HS-27A (cell line): ENCODE data around the gene CYB5R2.
"Not testable (repeated sequence)": the region's sequence is repeated elsewhere in the genome, so short reads cannot be mapped to it uniquely, and the experiment has no call there.

Experiments
- DNase-seq: peaks from one replicate; pipeline ENCODE4 v3.0.0-alpha.2; 2012; ENCODE audit warnings: low read depth, missing footprints

Gene CYB5R2

GRCh38 chr11:7668911-7669310 is 4.4 kb downstream of the CYB5R2 start:
- DNase-seq: no peak

- DNase-seq: no peak
Measured at GRCh38 chr11:7668464-7668863, 4.8 kb downstream of the CYB5R2 start.

DNA sequence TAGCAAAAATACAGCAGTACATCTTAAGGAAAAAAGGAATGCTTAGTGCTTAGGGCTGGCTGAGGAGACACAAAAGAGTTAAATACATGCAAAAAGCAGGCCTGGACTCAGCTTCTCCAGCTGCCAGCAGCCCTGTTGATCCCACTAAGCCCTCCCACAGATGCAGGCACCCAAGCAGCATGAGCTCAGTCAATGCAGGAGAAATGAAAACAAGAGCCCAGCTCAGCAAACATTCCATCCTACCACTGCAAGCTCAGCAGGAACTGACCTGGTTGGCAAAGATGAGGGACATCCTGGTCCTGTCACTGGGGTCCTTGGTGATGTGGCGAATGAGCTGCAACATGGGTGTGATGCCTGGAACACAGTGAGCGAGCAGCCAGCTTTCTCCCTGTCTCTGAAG is 5.8 kb downstream of the CYB5R2 start:
- DNase-seq: no peak

- DNase-seq: no peak
Measured at GRCh38 chr11:7666292-7666866, 6.9 kb downstream of the CYB5R2 start.

DNA sequence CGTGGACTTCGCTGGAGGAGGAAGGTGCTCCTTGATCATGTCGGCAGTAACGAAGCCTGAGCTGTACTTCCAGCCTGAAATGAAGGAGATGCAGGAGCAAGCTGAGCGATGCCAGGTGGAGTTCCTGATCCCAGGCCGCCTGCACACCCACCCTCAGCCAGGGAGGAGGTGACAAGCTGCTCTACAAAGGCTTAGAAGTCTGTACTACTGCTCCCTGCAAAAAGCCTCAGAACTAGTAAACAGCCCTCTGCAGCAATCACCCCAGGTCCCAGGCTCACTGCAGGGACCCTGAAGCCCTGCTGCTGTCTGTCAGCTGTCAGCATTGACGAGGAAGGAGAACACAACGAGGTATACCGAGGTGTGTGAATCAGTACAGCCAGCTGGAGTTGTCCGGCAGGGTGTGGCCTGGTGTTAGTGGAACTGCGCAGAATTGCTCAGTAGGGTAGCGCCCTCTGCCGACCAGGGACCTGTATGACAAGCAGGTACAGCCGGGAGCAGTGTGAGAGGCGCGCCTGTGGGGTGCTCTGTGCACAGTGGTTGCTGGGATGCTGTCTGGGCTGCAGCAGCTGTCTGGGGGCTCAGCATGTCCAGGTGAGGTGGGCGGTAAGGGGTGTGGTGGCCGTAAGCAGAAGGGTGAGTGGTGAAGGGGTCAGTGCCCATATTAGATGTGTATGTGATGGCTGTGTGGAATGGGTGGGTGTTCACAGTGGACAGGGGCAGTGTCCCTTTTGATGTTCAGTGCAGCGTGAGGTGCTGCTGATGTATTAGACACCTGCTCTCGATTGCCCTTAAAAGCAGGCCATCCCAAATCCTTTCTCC is 7.6 kb downstream of the CYB5R2 start:
- peak; percentile 49 for DNase-seq

DNA sequence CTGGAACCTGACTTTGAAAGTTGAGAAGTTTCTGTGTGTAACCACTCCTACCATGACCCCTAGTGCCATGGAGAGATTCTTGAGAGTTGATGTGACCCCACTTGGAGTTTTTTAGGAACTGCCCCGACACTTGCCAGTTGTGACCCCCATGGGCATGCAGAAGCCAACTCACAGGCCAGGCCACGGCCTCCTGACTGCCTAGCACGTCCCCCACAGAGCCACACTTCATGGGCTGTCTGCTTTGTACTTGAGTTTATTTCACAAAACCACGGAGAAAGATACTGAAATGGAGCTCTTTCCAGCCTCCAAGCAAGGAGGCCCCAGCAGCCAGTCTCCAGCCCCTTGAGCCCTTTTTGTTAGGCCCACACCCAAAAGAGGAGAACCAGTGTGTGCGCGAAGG is 8.4 kb downstream of the CYB5R2 start:
- DNase-seq: no peak

DNA sequence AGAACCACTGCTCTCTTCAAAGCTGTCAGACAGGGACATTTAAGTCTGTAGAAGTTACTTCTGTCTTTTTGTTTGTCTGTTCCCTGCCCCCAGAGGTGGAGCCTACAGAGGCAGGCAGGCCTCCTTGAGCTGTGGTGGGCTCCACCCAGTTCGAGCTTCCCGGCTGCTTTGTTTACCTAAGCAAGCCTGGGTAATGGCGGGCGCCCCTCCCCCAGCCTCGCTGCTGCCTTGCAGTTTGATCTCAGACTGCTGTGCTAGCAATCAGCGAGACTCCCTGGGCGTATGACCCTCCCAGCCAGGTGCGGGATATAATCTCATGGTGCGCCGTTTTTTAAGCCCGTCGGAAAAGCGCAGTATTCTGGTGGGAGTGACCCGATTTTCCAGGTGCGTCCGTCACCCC is 9.8 kb downstream of the CYB5R2 start:
- not testable (repeated sequence) for DNase-seq

DNA sequence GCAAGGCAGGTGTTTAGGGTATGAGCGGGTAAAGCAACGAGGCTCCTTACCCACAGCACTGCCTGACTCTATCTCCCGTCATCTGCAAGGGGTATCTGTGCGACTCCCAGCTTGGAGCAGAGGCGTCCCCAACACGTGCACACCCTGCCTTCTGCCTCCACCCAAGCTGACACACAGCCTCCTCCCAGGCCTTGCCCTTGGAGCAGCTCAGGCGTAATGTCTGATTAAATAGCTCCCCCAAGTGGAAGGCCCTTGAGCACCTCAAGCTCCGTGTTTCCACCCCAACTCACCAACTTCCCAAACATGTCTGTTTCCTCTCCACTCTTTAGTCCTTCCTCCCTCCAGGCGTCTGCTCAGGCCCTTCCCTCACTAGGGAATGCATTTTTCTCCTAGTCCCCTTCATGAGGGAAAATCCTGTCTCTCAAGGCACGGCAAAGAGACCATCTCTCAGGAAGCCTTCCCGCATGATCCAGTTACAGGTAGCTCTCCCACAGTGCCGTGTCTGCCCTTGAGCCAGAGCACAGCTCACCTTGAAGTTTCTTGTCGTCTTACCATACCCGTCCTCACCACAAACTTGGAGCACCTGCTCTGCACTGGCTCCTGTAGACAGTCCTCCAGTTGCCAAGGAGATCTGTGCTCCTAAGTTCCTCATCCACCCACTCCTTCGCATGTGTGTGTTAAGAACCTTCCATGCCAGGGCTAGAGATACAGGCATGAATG is 15.8 kb downstream of the CYB5R2 start:
- peak; percentile 40 for DNase-seq

DNA sequence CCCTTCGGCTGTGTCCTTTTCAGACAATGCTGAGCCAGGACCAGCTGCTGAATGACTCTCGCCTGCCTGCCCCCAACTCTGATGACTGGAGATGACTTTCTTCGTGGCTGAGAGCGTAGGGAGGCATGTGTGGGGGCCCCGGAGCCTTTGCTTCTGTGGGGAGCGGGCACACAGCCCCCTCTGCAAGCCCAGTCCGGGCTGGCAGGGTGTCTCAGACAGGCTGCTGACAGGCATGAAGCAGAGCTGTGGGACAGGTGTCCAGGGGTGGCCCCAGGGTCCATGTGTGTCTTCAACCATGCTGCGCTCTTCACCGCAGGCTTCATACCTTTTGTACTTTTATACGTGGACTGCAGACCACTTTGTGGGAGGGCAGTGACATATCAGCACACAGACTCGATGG is 16.6 kb downstream of the CYB5R2 start:
- no peak for DNase-seq

DNA sequence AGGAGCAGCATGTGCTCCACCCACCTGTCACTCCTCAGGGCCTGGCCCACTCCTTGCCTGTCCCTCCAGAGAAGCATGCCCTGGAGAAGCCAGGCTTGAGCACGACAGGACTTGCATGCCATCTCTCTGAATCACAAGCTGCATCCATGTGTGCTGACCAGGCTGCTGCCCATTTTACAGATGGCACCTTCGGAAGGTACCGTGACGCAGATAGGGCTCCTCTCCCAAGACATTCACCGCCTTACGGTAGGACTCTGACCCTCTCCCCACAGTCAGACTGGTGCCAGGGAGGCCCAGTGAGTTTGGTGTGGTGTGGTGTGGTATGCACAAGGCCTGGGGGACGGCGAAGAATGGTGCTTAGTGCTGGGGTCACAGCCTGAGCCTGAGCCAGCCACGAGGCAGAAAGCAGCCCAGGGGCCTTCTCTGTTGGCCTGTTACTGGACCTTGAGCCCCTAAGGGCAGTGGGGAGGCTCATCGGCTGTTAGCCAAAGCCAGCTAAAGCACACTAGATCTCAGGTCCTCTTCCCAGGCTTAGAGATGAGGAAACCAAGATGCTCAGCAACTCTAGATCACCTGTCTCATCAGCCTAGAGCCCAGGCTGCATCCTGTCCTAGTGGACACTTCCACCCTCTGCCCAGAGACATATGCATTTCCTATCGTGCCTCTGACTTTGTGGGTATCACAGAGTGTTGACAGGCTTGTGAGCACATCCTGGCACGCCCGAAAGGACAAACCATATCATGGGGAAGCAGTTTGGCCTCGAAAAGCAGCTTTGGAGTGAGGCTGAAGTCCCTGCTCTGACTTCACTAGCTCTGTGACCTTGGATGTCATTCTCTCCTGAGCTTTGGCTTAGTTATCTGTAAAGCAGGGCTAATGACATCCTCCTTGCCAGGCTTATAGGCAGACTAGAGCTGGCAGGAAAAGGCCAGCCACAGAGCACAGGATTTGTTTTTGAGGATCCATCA is 17.8 kb downstream of the CYB5R2 start:
- no peak for DNase-seq

GRCh38 chr11:7654195-7654705 is 19.1 kb downstream of the CYB5R2 start:
- DNase-seq: no peak

DNA sequence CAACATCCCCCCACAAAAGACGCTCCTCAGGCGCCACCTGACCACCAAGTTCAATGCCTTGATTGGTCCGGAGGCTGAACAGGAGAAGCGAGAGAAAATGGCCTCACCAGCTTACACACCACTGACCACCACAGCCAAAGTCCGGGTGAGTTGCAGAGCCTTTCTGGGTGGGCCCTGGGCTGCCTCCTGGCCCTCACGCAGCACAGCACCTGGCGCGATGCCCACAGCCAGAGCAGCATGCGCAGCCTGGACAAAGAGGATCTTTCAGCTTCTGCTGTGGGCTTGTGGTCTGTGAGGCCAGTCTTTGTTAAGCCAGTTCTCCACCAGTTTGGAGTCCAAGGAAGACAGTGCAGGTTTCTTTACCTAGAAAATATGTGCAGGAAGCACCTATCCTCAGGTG is 21.6 kb downstream of the CYB5R2 start:
- DNase-seq: no peak

DNA sequence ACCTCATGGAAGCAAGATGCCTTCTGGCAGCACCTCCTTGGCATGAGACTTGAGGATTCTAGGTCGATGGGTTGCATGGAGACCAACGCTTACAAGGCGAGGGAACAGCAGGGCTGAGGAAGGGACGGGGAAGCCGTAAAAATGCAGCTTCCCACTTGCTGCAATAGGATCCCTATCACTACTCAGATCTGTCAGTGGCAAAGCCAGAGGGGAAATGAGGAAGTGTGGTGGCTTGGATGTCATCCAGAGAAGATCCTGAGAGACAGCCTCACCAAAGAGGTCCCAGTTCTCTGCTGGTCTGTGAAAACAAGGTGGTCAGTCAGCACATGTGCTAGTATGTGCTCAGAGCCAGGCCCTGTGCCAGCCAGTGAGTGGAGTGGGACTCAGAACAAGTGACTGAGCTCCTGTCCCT is 22.2 kb downstream of the CYB5R2 start:
- no peak for DNase-seq

- DNase-seq: no peak
Measured at GRCh38 chr11:7648264-7648663, 25.0 kb downstream of the CYB5R2 start.

DNA sequence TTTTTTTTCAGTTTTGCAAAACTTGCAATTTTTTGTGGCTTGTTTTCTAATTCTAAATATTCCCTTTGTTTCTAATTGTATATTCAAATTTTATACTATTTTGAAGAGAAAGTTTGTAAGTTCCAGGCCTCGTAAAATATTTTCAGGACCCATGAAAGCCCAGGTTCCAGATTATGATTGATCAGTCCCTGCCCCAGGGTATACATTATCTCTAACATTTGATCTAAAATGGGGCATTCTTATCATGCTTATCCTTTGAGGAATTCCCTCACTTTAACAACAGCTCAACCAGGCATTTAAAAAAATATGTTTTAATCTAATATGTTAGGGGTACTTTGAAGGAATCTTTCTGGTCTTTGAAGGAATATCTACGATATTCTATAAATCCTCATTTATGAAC is 26.4 kb downstream of the CYB5R2 start:
- no peak for DNase-seq

- DNase-seq: no peak
Measured at GRCh38 chr11:7645206-7645605, 28.1 kb downstream of the CYB5R2 start.

- DNase-seq: no peak
Measured at GRCh38 chr11:7643314-7643713, 30.0 kb downstream of the CYB5R2 start.

DNA sequence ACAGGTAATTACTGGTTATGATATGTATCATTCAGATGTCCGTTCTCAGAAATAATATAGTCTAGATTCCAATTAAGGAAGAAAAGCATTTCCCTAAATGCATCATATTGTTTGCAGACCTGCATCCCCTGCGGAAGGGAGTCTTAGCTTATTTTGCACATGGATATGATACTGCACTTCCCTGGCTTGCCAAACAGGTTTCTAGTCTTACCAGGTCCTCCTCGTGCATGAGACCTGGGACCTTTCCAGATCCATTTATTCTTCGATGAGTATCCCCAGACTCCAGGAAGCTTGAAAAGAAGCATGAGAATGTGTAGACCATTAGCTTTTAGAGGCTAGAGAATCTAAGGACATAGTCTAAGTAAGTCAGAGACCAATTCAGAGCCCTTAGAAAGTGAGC is 30.6 kb downstream of the CYB5R2 start:
- no peak for DNase-seq

- no peak for DNase-seq
Measured at GRCh38 chr11:7640816-7641215, 32.5 kb downstream of the CYB5R2 start.

DNA sequence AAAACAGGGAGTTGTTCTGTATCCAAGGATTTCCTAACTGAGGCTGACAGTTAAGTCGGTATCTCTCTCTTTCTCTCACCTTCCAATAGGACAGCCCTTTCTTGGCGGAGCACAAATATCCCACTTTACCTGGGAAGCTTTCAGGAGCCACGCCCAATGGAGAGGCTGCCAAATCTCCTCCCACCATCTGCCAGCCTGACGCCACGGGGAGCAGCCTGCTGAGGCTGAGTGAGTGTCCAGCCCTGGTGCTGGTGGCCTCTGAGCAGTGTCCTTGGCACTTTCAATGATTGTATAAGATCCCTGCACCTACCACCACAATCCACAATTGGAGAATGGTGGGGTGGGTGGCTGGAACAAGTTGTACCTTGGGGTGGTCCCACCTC is 33.7 kb downstream of the CYB5R2 start:
- DNase-seq: no peak

- DNase-seq: no peak
Measured at GRCh38 chr11:7638710-7639642, 34.3 kb downstream of the CYB5R2 start.
